Mesenchymal stem cell (in vitro differentiated cells and primary cell): ENCODE data around the gene ELL2.
A peak's percentile ranks its signal among the peaks of the same experiment; 100 is the strongest.

ENCODE experiments used
- DNase-seq: peaks from one replicate; pipeline ENCODE4 v3.0.0-alpha.2; 2013
- H2AFZ ChIP-seq: one replicate; pipeline ENCODE4 v1.6.1; 2013; ENCODE audit warnings: low read depth, mild to moderate bottlenecking, control low read depth, inconsistent platforms, low read length, moderate library complexity
- H2AK5ac ChIP-seq: 2 replicates; pipeline ENCODE4 v1.6.1; 2013; ENCODE audit warnings: low read length, moderate library complexity, mild to moderate bottlenecking, inconsistent platforms; ENCODE audit not compliant: severe bottlenecking
- H2BK120ac ChIP-seq: one replicate; pipeline ENCODE4 v1.6.1; 2013; ENCODE audit warnings: low read depth, mild to moderate bottlenecking, inconsistent platforms, low read length, moderate library complexity
- H2BK12ac ChIP-seq, 2 experiments: one replicate each; pipeline ENCODE4 v1.6.1; 2013; ENCODE audit warnings: inconsistent platforms in 2 of 2, low read length in 2 of 2, mild to moderate bottlenecking in 2 of 2, moderate library complexity in 2 of 2, control low read depth in 1 of 2
- H2BK15ac ChIP-seq: one replicate; pipeline ENCODE4 v1.6.1; 2013; ENCODE audit warnings: mild to moderate bottlenecking, low read depth, inconsistent platforms; ENCODE audit not compliant: poor library complexity, severe bottlenecking
- H2BK5ac ChIP-seq: 2 replicates; pipeline ENCODE4 v1.6.1; 2013; ENCODE audit warnings: low read depth, mild to moderate bottlenecking, low read length, control low read depth, inconsistent platforms; ENCODE audit not compliant: poor library complexity, severe bottlenecking
- H3K14ac ChIP-seq, 2 experiments: one replicate each; pipeline ENCODE4 v1.6.1; 2013; ENCODE audit warnings: inconsistent platforms in 2 of 2, low read length in 2 of 2, control low read depth in 1 of 2, mild to moderate bottlenecking in 1 of 2, moderate library complexity in 1 of 2
- H3K18ac ChIP-seq, 2 experiments: one replicate each; pipeline ENCODE4 v1.6.1; 2013; ENCODE audit warnings: inconsistent platforms in 2 of 2, low read length in 2 of 2, control low read depth in 1 of 2, low read depth in 1 of 2, mild to moderate bottlenecking in 1 of 2
- H3K23ac ChIP-seq, 2 experiments: one replicate each; pipeline ENCODE4 v1.6.1; 2013; ENCODE audit warnings: inconsistent platforms in 2 of 2, low read length in 2 of 2, mild to moderate bottlenecking in 2 of 2, moderate library complexity in 2 of 2, control low read depth in 1 of 2
- H3K27ac ChIP-seq: 2 replicates; pipeline ENCODE4 v1.5.1; 2013; ENCODE audit warnings: mild to moderate bottlenecking, moderate library complexity, low read length, control low read depth, inconsistent platforms; ENCODE audit not compliant: poor library complexity, severe bottlenecking
- H3K27me3 ChIP-seq, 2 experiments: 2 replicates each; pipeline versions ENCODE4 v1.6.1 to v1.7.0; 2013; ENCODE audit warnings: low read length in 2 of 2, mild to moderate bottlenecking in 2 of 2, moderate library complexity in 2 of 2, control low read depth in 1 of 2, inconsistent platforms in 1 of 2; ENCODE audit not compliant: control insufficient read depth in 1 of 2, insufficient read depth in 1 of 2
- H3K36me3 ChIP-seq, 2 experiments: 2 replicates each; pipeline versions ENCODE4 v1.6.1 to v1.7.0; 2013; ENCODE audit warnings: low read length in 2 of 2, control low read depth in 1 of 2, inconsistent platforms in 1 of 2, low read depth in 1 of 2, mild to moderate bottlenecking in 1 of 2; ENCODE audit not compliant: insufficient read depth in 2 of 2, control insufficient read depth in 1 of 2
- H3K4ac ChIP-seq, 2 experiments: one replicate each; pipeline ENCODE4 v1.6.1; 2013; ENCODE audit warnings: inconsistent platforms in 2 of 2, low read length in 2 of 2, mild to moderate bottlenecking in 2 of 2, moderate library complexity in 2 of 2, control low read depth in 1 of 2, low read depth in 1 of 2
- H3K4me1 ChIP-seq: 2 replicates; pipeline ENCODE4 v1.6.1; 2013; ENCODE audit warnings: low read depth, low read length, control low read depth; ENCODE audit not compliant: control insufficient read depth, insufficient read depth
- H3K4me2 ChIP-seq: 2 replicates; pipeline ENCODE4 v1.6.1; 2013; ENCODE audit warnings: low read length, mild to moderate bottlenecking, inconsistent platforms; ENCODE audit not compliant: poor library complexity, severe bottlenecking
- H3K4me3 ChIP-seq, 2 experiments: 2 replicates each; pipeline versions ENCODE4 v1.5.1 to v1.7.0; 2013; ENCODE audit warnings: low read length in 2 of 2, mild to moderate bottlenecking in 2 of 2, control low read depth in 1 of 2, low read depth in 1 of 2; ENCODE audit not compliant: insufficient read depth in 1 of 2
- H3K79me1 ChIP-seq: replicated peaks from 2 replicates; pipeline ENCODE4 v1.6.1; 2013; ENCODE audit warnings: mild to moderate bottlenecking, control low read depth, low read length, inconsistent platforms; ENCODE audit not compliant: poor library complexity, severe bottlenecking
- H3K9ac ChIP-seq: 2 replicates; pipeline ENCODE4 v1.7.0; 2013; ENCODE audit warnings: mild to moderate bottlenecking, low read length, moderate library complexity
- H3K9me3 ChIP-seq: 2 replicates; pipeline ENCODE4 v1.7.0; 2013; ENCODE audit warnings: mild to moderate bottlenecking, low read length; ENCODE audit not compliant: control insufficient read depth
- H4K8ac ChIP-seq: one replicate; pipeline ENCODE4 v1.6.1; 2013; ENCODE audit warnings: inconsistent platforms, mild to moderate bottlenecking, low read length, moderate library complexity
- H4K91ac ChIP-seq: one replicate; pipeline ENCODE4 v1.6.1; 2013; ENCODE audit warnings: mild to moderate bottlenecking, low read length, inconsistent platforms
- WGBS: methylation state at CpG from one replicate; pipeline ENCODE4 v1.1.7; 2013; ENCODE audit warnings: mixed read lengths; 5-methylcytosine and 5-hydroxymethylcytosine counted together

The ELL2 gene

GRCh38 chr5:95850391-95850894 lies 111.2 kb downstream of the ELL2 start:
- peak; percentile 51 for DNase-seq
- Histone ChIP-seq H3K79me1 (no peaks in the 10 kb centered on the region), H3K9me3 (no peaks in the 10 kb centered on the region), H3K14ac (no peak overlapping the region), H2BK120ac (no peak overlapping the region), H2BK12ac (peak overlapping the region; percentile 2 to 12), H4K91ac (no peak overlapping the region), H2AFZ (peak overlapping the region; percentile 1), H3K4me3 (no peak overlapping the region), H3K23ac (no peak overlapping the region), H3K9ac (no peak overlapping the region), H3K18ac (peak overlapping the region in 1 of 2 experiments; percentile 77), H2BK5ac (no peak overlapping the region), H2BK15ac (no peak overlapping the region), H3K4me2 (no peak overlapping the region), H4K8ac (no peak overlapping the region), H2AK5ac (peak overlapping the region; percentile 78), H3K4ac (no peak overlapping the region), H3K36me3 (no peaks in the 10 kb centered on the region), H3K27me3 (no peaks in the 10 kb centered on the region), H3K4me1 (peaks cover 4% of the 10 kb centered on the region), H3K27ac (no peak overlapping the region)
- WGBS: 96% methylated on average over 5 of the region's 5 CpGs

DNA sequence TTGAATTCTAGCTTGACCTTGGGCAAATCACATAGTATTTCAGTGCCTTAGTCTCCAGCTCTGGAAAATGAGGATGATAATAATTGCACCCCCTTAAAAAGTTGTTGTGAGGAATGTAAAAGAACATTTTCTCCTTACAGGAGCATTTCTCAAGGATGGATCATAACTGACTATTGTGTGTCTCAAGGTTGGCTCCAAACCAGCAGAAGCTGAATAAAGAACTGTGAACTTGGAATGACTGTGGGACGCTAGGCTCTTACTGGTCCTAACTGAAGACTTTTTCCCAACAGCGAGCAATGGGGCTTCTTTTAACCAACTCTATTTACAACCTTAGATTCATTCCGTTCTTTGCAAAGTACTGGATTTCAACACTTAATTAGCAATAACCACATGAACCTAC lies 113.0 kb downstream of the ELL2 start:
- H2BK5ac ChIP-seq: no peak overlapping the region
- no peaks in the 10 kb centered on the region for H3K9me3 ChIP-seq
- H3K4me1 ChIP-seq: peaks cover 4% of the 10 kb centered on the region
- H3K18ac ChIP-seq: no peak overlapping the region
- 95% methylated on average over 3 of the region's 3 CpGs for WGBS
- H3K4me2 ChIP-seq: no peak overlapping the region
- H2AFZ ChIP-seq: no peak overlapping the region
- no peak overlapping the region for H3K27ac ChIP-seq
- H4K91ac ChIP-seq: no peak overlapping the region
- no peak overlapping the region for H3K4me3 ChIP-seq
- no peak overlapping the region for H2BK12ac ChIP-seq
- no peak overlapping the region for H3K14ac ChIP-seq
- DNase-seq: no peak
- H3K36me3 ChIP-seq: no peaks in the 10 kb centered on the region
- no peak overlapping the region for H3K23ac ChIP-seq
- H2BK15ac ChIP-seq: no peak overlapping the region
- no peak overlapping the region for H3K4ac ChIP-seq
- no peak overlapping the region for H2BK120ac ChIP-seq
- H2AK5ac ChIP-seq: no peak overlapping the region
- no peak overlapping the region for H4K8ac ChIP-seq
- no peaks in the 10 kb centered on the region for H3K79me1 ChIP-seq
- H3K9ac ChIP-seq: peak overlapping the region; percentile 45
- H3K27me3 ChIP-seq: no peaks in the 10 kb centered on the region

DNA sequence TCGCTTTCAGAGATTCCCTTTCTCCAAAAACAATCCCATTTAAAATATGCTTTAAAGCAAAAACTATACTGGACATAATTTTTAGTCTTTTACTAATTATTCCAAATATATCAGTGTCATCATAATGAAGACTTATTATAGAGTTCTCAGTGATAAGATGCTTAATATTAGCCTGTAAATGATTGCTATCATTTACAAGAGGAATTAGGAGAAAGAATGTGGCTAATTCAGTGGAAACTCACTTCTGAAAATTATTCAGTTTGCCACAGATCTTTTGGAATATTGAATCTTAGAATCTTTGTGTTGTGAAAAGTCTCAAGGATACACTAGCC lies 114.4 kb downstream of the ELL2 start:
- H3K27ac ChIP-seq: no peak overlapping the region
- H4K91ac ChIP-seq: no peak overlapping the region
- H4K8ac ChIP-seq: no peak overlapping the region
- H3K4me1 ChIP-seq: peaks cover 9% of the 10 kb centered on the region
- H2AK5ac ChIP-seq: no peak overlapping the region
- H3K9me3 ChIP-seq: no peaks in the 10 kb centered on the region
- H2AFZ ChIP-seq: no peak overlapping the region
- no peak for DNase-seq
- H3K36me3 ChIP-seq: no peaks in the 10 kb centered on the region
- no peak overlapping the region for H3K4ac ChIP-seq
- H3K18ac ChIP-seq: no peak overlapping the region
- H3K4me2 ChIP-seq: no peak overlapping the region
- H3K27me3 ChIP-seq: no peaks in the 10 kb centered on the region
- no peak overlapping the region for H3K4me3 ChIP-seq
- WGBS: no CpG with 5 or more reads among the region's 1 CpG
- H3K23ac ChIP-seq: no peak overlapping the region
- no peak overlapping the region for H2BK15ac ChIP-seq
- no peak overlapping the region for H2BK12ac ChIP-seq
- no peak overlapping the region for H2BK5ac ChIP-seq
- peak overlapping the region; percentile 26 for H3K9ac ChIP-seq
- no peak overlapping the region for H2BK120ac ChIP-seq
- H3K14ac ChIP-seq: no peak overlapping the region
- no peaks in the 10 kb centered on the region for H3K79me1 ChIP-seq

DNA sequence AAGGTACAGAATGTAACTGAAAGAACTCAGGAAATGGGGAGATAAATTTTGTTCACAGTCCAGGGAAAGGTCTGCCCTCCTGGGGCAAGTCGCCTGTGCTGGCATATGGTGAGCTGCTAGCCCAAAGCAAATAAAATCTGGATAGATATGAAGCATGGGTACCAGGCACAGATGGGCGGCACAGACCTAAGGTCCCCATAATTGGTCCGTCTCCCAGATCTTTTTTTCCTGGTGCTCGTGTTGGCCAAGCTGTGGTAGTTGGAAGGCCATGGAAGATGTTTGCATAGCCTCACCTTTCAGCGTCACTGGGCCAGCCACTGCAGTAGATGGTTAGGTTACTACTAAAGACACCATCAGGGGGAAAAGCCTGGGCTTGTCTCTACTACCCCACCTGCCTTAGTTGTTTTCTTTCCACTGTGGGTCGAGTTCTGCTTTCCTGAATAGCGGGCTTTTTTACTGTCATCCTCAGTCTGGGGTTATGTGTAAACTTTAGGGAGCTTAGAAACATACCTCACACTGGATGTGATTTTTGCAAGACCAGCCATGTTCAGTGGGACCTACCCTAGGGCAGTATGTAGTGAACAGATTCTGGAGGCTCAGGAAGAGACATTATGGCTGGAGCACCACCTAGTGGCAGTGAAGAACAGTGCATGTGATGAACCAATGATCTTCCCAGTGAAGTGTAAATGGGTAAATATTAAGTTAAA lies 114.9 kb downstream of the ELL2 start:
- no peak overlapping the region for H3K23ac ChIP-seq
- H4K91ac ChIP-seq: peak overlapping the region; percentile 23
- H4K8ac ChIP-seq: no peak overlapping the region
- H2BK15ac ChIP-seq: no peak overlapping the region
- peak; percentile 77 for DNase-seq
- peaks cover 9% of the 10 kb centered on the region for H3K4me1 ChIP-seq
- 76% methylated on average over 7 of the region's 7 CpGs for WGBS
- H2BK12ac ChIP-seq: peak overlapping the region in 1 of 2 experiments; percentile 24
- H3K9ac ChIP-seq: peak overlapping the region; percentile 10
- H3K18ac ChIP-seq: peak overlapping the region in 1 of 2 experiments; percentile 4
- H3K4me3 ChIP-seq: no peak overlapping the region
- no peak overlapping the region for H3K4me2 ChIP-seq
- no peaks in the 10 kb centered on the region for H3K79me1 ChIP-seq
- H3K27ac ChIP-seq: no peak overlapping the region
- H2BK120ac ChIP-seq: no peak overlapping the region
- no peaks in the 10 kb centered on the region for H3K9me3 ChIP-seq
- H3K36me3 ChIP-seq: no peaks in the 10 kb centered on the region
- no peak overlapping the region for H2BK5ac ChIP-seq
- H2AK5ac ChIP-seq: no peak overlapping the region
- no peak overlapping the region for H3K14ac ChIP-seq
- peak overlapping the region in 1 of 2 experiments; percentile 66 for H3K4ac ChIP-seq
- H2AFZ ChIP-seq: no peak overlapping the region
- H3K27me3 ChIP-seq: no peaks in the 10 kb centered on the region
